Choroid plexus epithelial cell (primary cell): ENCODE data around the gene ZNF189.

Source experiments
- DNase-seq: peaks from one replicate; pipeline ENCODE4 v3.0.0-alpha.2; 2010; ENCODE audit warnings: low read depth
- H3K4me3 ChIP-seq: 2 replicates; pipeline ENCODE4 v1.5.1; 2011; ENCODE audit warnings: low read depth, mild to moderate bottlenecking, control low read depth, low read length, moderate library complexity
- TF ChIP-seq, protein P1 (sequence below): conservative IDR thresholded peaks from 2 replicates; pipeline ENCODE4 v1.5.1; 2011; ENCODE audit warnings: low read depth, mild to moderate bottlenecking, control low read depth, inconsistent platforms, low read length, moderate library complexity

ZNF189 gene

GRCh38 chr9:101419863-101420262 is 21.2 kb downstream of the ZNF189 start:
- TF ChIP-seq, protein P1, sequence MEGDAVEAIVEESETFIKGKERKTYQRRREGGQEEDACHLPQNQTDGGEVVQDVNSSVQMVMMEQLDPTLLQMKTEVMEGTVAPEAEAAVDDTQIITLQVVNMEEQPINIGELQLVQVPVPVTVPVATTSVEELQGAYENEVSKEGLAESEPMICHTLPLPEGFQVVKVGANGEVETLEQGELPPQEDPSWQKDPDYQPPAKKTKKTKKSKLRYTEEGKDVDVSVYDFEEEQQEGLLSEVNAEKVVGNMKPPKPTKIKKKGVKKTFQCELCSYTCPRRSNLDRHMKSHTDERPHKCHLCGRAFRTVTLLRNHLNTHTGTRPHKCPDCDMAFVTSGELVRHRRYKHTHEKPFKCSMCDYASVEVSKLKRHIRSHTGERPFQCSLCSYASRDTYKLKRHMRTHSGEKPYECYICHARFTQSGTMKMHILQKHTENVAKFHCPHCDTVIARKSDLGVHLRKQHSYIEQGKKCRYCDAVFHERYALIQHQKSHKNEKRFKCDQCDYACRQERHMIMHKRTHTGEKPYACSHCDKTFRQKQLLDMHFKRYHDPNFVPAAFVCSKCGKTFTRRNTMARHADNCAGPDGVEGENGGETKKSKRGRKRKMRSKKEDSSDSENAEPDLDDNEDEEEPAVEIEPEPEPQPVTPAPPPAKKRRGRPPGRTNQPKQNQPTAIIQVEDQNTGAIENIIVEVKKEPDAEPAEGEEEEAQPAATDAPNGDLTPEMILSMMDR, result no peak
- DNase-seq, result no peak

DNA sequence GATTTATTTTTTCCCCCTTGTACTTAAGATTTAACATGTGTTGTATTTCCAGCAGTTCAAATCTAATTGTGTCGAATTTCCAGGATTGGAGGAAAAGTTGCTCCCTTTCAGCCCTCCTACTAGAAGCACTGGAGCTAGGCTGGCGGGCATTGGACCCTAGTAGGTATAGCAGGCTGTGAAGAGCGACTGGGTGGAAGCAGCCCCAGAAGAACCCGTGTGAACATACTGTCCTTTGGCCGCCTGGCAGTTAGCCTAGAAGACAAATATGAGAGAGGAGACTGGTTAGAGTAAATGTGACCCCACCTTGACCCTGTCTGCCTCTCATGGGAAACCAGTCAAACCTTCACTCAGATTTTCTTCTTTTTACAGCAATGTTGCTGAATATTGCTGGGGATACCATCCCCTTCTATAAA is 23.0 kb downstream of the ZNF189 start:
- H3K4me3 ChIP-seq, result no peak overlapping the region
- DNase-seq, result peak; percentile 86

More at GRCh38 chr9:101419863-101420262, 21.2 kb downstream of the ZNF189 start:
- no peak overlapping the region for H3K4me3 ChIP-seq

GRCh38 chr9:101427358-101427757 is 28.7 kb downstream of the ZNF189 start:
- no peak overlapping the region for H3K4me3 ChIP-seq
- TF ChIP-seq, protein P1, result no peak
- DNase-seq, result no peak

More for the DNA sequence above, 23.0 kb downstream of the ZNF189 start:
- TF ChIP-seq, protein P1, result no peak

DNA sequence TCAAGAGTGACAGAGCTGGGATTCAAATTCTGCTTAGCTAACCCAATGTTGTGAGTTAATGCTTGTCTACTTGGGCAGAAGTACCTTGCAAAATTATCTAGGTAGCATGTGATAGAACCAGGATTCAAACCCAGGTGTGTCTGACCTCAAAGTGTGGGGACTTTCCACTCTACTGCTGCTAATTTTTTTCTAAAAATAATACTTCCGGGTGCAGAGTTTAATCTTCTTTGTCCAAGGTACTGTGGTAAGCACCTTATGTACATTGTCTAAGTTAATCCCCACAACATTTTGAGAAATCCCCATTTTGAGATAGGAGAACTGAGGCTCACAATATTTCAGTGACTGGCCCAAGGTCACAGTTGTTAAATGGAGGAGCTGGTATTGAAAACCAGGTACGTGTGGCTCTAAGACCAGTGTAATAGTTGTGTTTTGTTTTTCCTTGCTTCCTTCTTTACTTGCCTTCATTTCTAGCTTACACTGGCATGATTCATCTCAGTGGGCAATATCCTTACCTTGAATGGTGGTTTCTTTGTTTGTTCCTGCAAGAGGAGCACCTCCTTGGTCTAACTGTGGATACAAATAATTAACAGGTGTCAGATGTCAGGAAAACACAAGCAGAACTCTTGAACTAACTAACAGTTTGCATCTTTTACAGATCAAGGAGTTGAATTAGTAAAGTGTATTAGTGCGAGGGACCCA is 29.5 kb downstream of the ZNF189 start:
- H3K4me3 ChIP-seq, result no peak overlapping the region
- no peak for DNase-seq

DNA sequence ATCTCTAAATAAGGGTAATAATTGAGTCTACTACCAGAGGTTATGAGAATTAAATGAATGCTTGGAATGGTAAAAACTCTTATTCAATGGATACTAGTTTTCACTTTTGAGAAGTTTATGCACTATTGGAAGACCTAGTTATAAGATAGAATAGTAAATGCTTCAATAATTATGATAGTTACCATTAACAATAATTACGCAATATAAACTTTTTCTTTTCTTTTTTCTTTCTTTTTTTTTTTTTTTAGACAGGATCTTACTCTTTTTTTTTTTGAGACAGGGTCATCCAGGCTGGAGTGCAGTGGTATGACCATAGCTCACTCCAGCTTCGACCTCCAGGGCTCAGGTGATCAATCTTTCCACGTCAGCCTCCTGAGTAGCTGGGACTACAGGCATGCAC is 30.3 kb downstream of the ZNF189 start:
- no peak for DNase-seq
- TF ChIP-seq, protein P1, result no peak
- no peak overlapping the region for H3K4me3 ChIP-seq

More for the DNA sequence above, 29.5 kb downstream of the ZNF189 start:
- TF ChIP-seq, protein P1, result no peak

DNA sequence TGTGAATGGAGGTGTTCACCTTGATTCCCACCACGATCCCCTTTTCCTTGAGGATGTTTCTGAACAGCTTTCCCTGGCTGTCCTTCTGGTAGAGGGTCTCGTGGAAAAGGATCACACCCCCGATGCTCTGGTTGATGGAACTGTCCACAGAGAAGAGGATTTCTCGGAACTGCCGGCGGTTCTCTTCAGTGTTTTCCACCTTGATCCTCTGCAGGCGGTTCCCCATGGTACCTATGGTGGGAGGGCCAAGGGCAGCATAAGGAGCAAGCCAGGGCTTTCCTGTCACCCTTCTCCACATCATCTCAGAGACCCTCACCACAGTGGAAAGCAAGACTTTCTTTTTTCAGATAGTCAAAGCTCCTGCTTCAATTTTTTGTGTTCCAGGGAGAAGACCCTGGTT is 31.1 kb downstream of the ZNF189 start:
- TF ChIP-seq, protein P1, result no peak
- H3K4me3 ChIP-seq, result no peak overlapping the region
- no peak for DNase-seq

DNA sequence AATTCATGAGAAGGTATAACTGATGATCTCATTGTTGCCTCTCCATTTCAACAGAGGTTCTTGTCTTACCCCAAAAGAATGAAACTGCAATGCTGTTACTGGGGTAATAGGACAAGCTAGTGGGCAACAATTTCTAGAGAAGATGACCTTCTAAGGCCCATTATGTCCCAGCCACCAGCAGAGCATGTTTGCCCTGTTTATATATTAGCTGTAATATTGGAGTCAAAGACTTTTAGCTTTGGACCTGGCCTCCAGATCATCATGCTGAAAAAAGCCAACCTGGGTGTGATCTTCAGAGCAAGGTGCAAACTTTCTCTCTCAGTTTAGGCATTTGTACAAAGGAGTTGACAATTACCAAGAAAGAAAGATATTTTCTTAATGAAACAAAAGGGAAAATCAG is 33.5 kb downstream of the ZNF189 start:
- TF ChIP-seq, protein P1, result no peak
- DNase-seq, result no peak
- no peak overlapping the region for H3K4me3 ChIP-seq
